Ishikawa (cell line): ENCODE data around the gene POLR3A.

Experiments used
- CEBPB ChIP-seq: IDR thresholded peaks from 2 replicates; pipeline ENCODE4 v1.6.1; 2012
- CREB1 ChIP-seq: IDR thresholded peaks from 2 replicates; pipeline ENCODE4 v1.6.1; 2012; ENCODE audit warnings: low read depth
- EGR1 ChIP-seq: IDR thresholded peaks from 2 replicates; pipeline ENCODE4 v1.6.1; 2012
- EP300 ChIP-seq: IDR thresholded peaks from 2 replicates; pipeline ENCODE4 v1.6.1; 2012; ENCODE audit warnings: borderline replicate concordance
- FOXM1 ChIP-seq: IDR thresholded peaks from 2 replicates; pipeline ENCODE4 v1.6.1; 2012; ENCODE audit warnings: low read depth, borderline replicate concordance
- NFIC ChIP-seq: IDR thresholded peaks from 2 replicates; pipeline ENCODE4 v1.6.1; 2012
- RAD21 ChIP-seq: IDR thresholded peaks from 2 replicates; pipeline ENCODE4 v1.6.1; 2012; ENCODE audit warnings: low read depth
- TAF1 ChIP-seq: IDR thresholded peaks from 2 replicates; pipeline ENCODE4 v1.6.1; 2012; ENCODE audit warnings: low read depth, mild to moderate bottlenecking
- TCF12 ChIP-seq: IDR thresholded peaks from 2 replicates; pipeline ENCODE4 v1.6.1; 2012; ENCODE audit warnings: low read depth
- TEAD4 ChIP-seq: IDR thresholded peaks from 2 replicates; pipeline ENCODE4 v1.6.1; 2012
- YY1 ChIP-seq: IDR thresholded peaks from 2 replicates; pipeline ENCODE4 v1.6.1; 2012; ENCODE audit warnings: low read depth
- ZBTB7A ChIP-seq: IDR thresholded peaks from 2 replicates; pipeline ENCODE4 v1.6.1; 2012; ENCODE audit warnings: low read depth
- TF ChIP-seq, protein P1 (sequence below): IDR thresholded peaks from 2 replicates; pipeline ENCODE4 v1.6.1; 2012
- TF ChIP-seq, protein P2 (sequence below): IDR thresholded peaks from 2 replicates; pipeline ENCODE4 v1.6.1; 2012; ENCODE audit warnings: low read depth, mild to moderate bottlenecking
- TF ChIP-seq, protein P3 (sequence below): IDR thresholded peaks from 2 replicates; pipeline ENCODE4 v1.6.1; 2012

POLR3A gene

DNA sequence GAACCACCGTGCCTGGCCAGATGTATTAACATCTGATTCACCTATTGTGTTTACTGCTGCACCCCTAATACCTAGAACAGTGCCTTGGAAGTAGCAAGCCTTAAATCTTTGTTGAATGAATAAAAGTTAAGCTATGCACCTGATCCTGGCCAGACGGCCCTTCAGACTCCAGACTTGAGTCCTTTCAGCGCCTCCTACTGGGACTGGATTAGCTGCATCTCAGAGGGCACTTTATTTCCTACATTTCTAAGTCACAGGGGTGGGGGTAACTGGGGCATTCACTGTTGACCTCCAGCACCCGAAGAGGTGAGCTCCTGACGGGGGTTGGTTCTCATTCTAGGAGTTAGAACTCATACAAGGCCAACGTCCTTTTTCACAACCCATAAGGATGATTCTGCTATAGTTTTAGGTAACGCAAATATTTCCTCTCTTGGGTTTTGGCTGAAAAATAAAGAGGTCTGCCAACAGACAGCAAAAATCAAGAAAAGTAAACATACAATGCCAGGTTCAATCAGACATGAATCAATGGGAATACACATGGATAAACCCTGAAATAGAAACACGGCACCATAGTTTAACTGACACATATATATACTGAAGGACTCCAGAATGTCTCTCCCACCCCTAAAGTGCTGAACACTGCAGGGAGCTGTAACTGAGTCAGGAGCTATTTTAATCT, 54.8 kb downstream of the POLR3A start:
- TF ChIP-seq CEBPB (no peak), ZBTB7A (no peak), FOXM1 (no peak), RAD21 (peak; percentile 75), YY1 (no peak), TAF1 (no peak), TEAD4 (no peak), EGR1 (no peak)
- TF ChIP-seq, protein P1, sequence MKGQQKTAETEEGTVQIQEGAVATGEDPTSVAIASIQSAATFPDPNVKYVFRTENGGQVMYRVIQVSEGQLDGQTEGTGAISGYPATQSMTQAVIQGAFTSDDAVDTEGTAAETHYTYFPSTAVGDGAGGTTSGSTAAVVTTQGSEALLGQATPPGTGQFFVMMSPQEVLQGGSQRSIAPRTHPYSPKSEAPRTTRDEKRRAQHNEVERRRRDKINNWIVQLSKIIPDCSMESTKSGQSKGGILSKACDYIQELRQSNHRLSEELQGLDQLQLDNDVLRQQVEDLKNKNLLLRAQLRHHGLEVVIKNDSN: no peak

DNA sequence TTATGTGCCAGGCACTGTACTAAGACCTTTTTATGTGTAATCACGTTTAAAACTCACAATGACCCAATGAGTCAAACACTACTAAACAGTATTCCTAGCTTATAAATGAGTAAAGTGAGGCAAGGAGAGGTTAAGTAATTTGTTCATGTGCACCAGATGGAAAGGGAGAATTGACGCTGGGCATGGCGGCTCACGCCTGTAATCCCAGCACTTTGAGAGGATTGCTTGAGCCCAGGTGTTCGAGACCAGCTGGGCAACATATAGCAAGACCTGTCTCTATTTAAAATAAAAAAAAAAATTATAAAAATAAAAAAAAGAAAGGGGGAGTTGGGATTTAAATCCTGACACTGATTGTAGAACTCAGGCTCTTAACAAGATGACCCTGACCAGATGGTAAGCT, 56.0 kb downstream of the POLR3A start:
- no peak for TF ChIP-seq RAD21
- TF ChIP-seq NFIC: no peak
- no peak for TF ChIP-seq CREB1
- TF ChIP-seq, protein P2, sequence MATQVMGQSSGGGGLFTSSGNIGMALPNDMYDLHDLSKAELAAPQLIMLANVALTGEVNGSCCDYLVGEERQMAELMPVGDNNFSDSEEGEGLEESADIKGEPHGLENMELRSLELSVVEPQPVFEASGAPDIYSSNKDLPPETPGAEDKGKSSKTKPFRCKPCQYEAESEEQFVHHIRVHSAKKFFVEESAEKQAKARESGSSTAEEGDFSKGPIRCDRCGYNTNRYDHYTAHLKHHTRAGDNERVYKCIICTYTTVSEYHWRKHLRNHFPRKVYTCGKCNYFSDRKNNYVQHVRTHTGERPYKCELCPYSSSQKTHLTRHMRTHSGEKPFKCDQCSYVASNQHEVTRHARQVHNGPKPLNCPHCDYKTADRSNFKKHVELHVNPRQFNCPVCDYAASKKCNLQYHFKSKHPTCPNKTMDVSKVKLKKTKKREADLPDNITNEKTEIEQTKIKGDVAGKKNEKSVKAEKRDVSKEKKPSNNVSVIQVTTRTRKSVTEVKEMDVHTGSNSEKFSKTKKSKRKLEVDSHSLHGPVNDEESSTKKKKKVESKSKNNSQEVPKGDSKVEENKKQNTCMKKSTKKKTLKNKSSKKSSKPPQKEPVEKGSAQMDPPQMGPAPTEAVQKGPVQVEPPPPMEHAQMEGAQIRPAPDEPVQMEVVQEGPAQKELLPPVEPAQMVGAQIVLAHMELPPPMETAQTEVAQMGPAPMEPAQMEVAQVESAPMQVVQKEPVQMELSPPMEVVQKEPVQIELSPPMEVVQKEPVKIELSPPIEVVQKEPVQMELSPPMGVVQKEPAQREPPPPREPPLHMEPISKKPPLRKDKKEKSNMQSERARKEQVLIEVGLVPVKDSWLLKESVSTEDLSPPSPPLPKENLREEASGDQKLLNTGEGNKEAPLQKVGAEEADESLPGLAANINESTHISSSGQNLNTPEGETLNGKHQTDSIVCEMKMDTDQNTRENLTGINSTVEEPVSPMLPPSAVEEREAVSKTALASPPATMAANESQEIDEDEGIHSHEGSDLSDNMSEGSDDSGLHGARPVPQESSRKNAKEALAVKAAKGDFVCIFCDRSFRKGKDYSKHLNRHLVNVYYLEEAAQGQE: no peak
- TF ChIP-seq YY1: no peak
- no peak for TF ChIP-seq FOXM1
- TF ChIP-seq, protein P3, sequence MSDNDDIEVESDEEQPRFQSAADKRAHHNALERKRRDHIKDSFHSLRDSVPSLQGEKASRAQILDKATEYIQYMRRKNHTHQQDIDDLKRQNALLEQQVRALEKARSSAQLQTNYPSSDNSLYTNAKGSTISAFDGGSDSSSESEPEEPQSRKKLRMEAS: no peak
- TF ChIP-seq, protein P1: no peak
- TF ChIP-seq CEBPB: no peak
- no peak for TF ChIP-seq TAF1
- no peak for TF ChIP-seq ZBTB7A
- no peak for TF ChIP-seq TEAD4
- no peak for TF ChIP-seq EGR1
- no peak for TF ChIP-seq EP300
- no peak for TF ChIP-seq TCF12

DNA sequence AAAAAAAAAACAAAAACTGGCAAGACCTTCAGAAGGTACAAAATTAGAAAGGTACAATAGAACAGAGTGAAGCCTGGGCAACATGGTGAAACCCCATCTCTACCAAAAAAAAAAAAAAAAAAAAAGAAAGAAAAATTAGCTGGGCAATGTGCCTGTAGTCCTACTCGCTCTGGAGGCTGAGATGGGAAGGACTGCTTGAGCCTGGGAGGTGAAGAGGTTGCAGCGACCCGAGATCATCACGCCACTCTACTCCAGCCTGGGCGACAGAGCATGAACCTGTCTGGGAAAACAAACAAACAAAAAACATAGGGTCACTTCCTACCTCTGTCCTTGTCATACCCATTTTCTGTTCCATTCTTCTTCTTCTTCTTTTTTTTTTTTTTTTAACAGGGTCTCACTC, 57.2 kb downstream of the POLR3A start:
- TF ChIP-seq, protein P2: no peak
- TF ChIP-seq ZBTB7A (no peak), CEBPB (no peak), TAF1 (no peak), TEAD4 (no peak), TCF12 (no peak), EP300 (no peak), YY1 (no peak), EGR1 (no peak), RAD21 (no peak), NFIC (no peak), CREB1 (no peak), FOXM1 (no peak)
- TF ChIP-seq, protein P3: no peak
- TF ChIP-seq, protein P1: no peak

DNA sequence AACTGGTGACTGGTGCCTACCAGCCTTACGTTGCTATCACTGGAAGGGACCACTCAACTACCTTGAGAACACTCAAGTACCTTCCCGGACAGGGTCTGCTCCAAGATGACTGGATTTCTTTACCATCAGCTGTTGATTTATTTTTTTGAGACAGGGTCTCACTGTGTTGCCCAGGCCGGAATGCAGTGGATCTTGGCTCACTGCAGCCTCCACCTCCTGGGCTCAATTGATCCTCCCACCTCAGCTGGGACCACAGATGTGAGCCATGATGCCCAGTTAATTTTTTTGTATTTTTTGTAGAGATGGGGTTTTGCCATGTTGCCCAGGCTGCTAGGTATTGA, 57.5 kb downstream of the POLR3A start:
- TF ChIP-seq, protein P1: no peak
- TF ChIP-seq EGR1 (no peak), CEBPB (no peak)

DNA sequence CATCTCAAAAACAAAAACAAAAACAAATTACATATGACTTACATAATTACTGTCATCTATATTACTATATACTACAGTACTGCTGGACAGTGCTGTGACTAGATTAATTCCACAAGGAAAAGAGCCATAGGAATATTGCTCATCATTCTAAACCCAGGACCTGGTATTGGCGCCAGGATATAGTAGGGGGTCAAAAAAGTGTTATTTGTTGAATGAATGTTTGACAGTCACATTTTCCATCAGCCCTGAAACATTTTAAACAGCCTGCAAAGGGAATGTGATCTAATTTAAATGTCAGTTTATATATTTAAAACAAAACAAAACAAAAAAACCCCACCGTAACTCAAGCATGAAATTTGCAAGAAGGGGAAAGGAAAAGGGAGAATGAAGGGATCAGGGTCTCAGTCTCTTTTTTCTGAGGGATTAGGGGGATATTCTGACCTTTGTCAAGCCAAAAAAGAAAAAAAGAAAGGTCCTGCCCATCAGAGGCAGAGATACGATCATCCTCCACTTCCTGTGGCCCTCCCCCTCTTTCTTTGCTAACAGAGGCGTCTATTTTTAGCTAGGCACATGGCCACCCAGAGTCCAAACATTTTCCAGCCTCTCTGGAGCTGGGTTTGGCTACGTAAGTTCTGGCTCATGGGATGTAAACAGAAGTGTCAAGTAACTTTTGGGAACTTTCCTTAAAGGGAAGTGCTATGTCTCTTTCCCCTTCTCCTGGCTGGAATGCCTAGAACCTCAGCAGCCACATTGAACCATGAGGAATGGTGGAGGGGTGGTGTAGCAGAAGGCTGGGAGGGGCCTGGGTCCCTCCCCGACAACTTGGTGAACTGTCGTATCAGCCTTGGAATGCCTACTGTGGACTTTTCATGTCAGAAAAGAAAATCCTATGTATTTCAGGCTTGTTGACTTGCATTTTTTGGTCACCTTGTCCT, 58.2 kb downstream of the POLR3A start:
- TF ChIP-seq YY1 (no peak), TEAD4 (0 out of 2 replicates have a peak, but pooled peaks have one; percentile 4)
